Left forelimb (tissue), 1 donor: ENCODE data around the gene AHNAK2.
"Not testable (repeated sequence)": the region's sequence is repeated elsewhere in the genome, so short reads cannot be mapped to it uniquely, and the experiment has no call there.

Experiments used
- DNase-seq: peaks from one replicate; pipeline ENCODE4 v3.0.0-alpha.2; 2018; ENCODE audit warnings: low spot score

The AHNAK2 gene

GRCh38 chr14:104951863-104952657 lies 26.1 kb downstream of the AHNAK2 start:
- not testable (repeated sequence) for DNase-seq

- not testable (repeated sequence) for DNase-seq
Measured at GRCh38 chr14:104950701-104951100, 27.5 kb downstream of the AHNAK2 start.

GRCh38 chr14:104950021-104950420 lies 28.2 kb downstream of the AHNAK2 start:
- no peak for DNase-seq

- not testable (repeated sequence) for DNase-seq
Measured at GRCh38 chr14:104949406-104949955, 28.7 kb downstream of the AHNAK2 start.

- DNase-seq: no peak
Measured at GRCh38 chr14:104948736-104949031, 29.5 kb downstream of the AHNAK2 start.

- DNase-seq: not testable (repeated sequence)
Measured at GRCh38 chr14:104947881-104948735, 30.1 kb downstream of the AHNAK2 start.

GRCh38 chr14:104947201-104947600 lies 31.0 kb downstream of the AHNAK2 start:
- not testable (repeated sequence) for DNase-seq

GRCh38 chr14:104945986-104946965 lies 31.9 kb downstream of the AHNAK2 start:
- DNase-seq: not testable (repeated sequence)

GRCh38 chr14:104945266-104945665 lies 32.9 kb downstream of the AHNAK2 start:
- DNase-seq: not testable (repeated sequence)

- DNase-seq: peak; percentile 52
Measured at GRCh38 chr14:104944436-104945205, 33.6 kb downstream of the AHNAK2 start.

GRCh38 chr14:104944016-104944308 lies 34.2 kb downstream of the AHNAK2 start:
- DNase-seq: not testable (repeated sequence)

GRCh38 chr14:104943216-104944015 lies 34.8 kb downstream of the AHNAK2 start:
- peak; percentile 61 for DNase-seq

- peak; percentile 50 for DNase-seq
Measured at GRCh38 chr14:104942586-104942985, 35.6 kb downstream of the AHNAK2 start.

- DNase-seq: peak; percentile 47
Measured at GRCh38 chr14:104941508-104942365, 36.4 kb downstream of the AHNAK2 start.

GRCh38 chr14:104940526-104941150 lies 37.5 kb downstream of the AHNAK2 start:
- DNase-seq: peak; percentile 47

- DNase-seq: peak; percentile 38
Measured at GRCh38 chr14:104939666-104940410, 38.3 kb downstream of the AHNAK2 start.

- DNase-seq: peak; percentile 49
Measured at GRCh38 chr14:104938960-104939359, 39.2 kb downstream of the AHNAK2 start.

GRCh38 chr14:104938436-104938835 lies 39.7 kb downstream of the AHNAK2 start:
- no peak for DNase-seq
